Nephron (organoid): ENCODE results near the gene MTX3.

Experiments
- H3K27ac Mint-ChIP-seq, 3 experiments: 2 replicates each; pipeline ENCODE4 v1.8.0; 2020; ENCODE audit warnings: mixed read lengths in 3 of 3, mild to moderate bottlenecking in 2 of 3, moderate library complexity in 1 of 3
- H3K27me3 Mint-ChIP-seq: 2 replicates; pipeline ENCODE4 v1.8.0; 2021; ENCODE audit warnings: low read depth, mild to moderate bottlenecking, moderate library complexity, mixed read lengths
- H3K36me3 Mint-ChIP-seq: 2 replicates; pipeline ENCODE4 v1.8.0; 2020; ENCODE audit warnings: low read depth, mixed read lengths
- H3K4me1 Mint-ChIP-seq: 2 replicates; pipeline ENCODE4 v1.8.0; 2020; ENCODE audit warnings: mixed read lengths
- H3K4me3 Mint-ChIP-seq, 3 experiments: 2 replicates each; pipeline ENCODE4 v1.8.0; 2020; ENCODE audit warnings: mild to moderate bottlenecking in 3 of 3, mixed read lengths in 3 of 3, moderate library complexity in 2 of 3
- H3K9me3 Mint-ChIP-seq: 2 replicates; pipeline ENCODE4 v1.8.0; 2020; ENCODE audit warnings: mixed read lengths
- CTCF ChIP-seq, 3 experiments: fragments of 200-600 bp; sonication (generic); IDR thresholded peaks; one replicate each; pipeline ENCODE4 v1.5.0; 2021; ENCODE audit warnings: antibody characterized with exemption in 3 of 3; ENCODE audit not compliant: unreplicated experiment in 3 of 3

The MTX3 gene

DNA sequence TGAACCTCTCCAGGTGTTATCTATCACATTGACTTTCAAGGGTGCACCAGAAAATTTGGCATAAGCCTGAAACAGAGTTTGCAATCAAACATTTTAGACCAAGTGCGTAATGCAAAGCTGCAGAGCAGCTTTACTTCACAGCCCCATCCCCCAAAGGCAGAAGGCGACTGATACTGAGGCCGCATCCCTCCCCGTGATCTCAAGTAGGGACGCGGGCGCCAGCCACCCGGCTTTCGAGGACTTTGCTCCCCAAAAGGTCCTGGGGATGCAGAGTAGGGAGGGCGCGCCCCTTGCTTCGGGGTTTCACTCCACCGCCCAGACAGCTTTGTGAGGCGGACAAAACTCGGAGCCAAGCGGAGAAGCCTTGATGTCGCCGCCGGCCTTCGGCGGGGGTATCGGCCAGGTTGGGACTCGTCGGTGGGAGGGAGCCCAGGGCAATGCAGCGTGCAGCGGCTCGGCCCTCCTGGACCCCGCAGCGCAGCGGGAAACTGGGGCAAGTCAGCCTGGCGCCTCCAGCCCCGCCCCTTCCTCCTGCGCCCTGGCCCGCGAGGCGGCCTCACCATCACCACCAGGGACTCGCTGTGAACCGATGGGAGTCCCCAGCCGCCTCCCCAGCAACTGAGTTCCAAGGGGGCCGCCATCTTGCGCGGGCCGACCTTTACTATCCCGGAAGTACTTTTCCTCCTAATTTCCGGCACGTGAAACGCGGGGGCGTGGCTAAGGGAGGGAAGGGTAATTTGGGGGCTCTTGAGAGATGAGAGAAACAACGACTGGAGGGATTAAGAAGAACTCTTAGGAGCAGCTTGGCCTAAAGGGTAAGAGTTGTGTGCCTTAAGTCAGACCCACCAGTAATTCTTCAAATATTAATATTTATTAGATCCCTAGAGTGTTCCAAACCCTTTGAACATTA is at the start of gene MTX3:
Gene MTX3 (minus strand): TSS at position 665 of the 910 bp plus-strand sequence. CDS start 24 bp downstream, at position 641.
- H3K4me1 Mint-ChIP-seq: peaks cover 30% of the 10 kb centered on the region
- TF ChIP-seq CTCF (IDR thresholded peaks at IDR 0.05; ENCODE audit: unreplicated experiment in 3 of 3): no peak

DNA sequence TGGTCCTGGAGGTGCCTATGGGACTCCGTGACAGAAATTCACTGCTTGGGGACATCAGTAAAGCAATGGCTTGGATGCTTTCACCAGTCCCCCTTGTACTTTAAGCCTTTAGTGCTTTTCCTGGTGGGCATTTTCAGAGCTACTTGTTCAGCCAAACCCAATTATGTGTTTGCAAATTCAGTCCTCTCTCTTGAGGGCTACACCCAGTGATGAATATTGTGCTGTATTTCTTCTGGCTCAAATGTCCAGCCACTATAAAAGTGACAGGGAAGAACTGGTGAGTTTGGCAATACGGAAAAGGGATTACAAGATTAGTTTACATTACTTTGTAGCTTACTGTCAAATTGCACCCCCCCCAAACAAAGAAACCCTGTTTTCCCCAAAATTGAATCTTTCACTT is 48.6 kb upstream of the MTX3 start:
- TF ChIP-seq CTCF (IDR thresholded peaks at IDR 0.05; ENCODE audit: unreplicated experiment in 3 of 3): no peak
- Mint-ChIP-seq H3K9me3 (no peaks in the 10 kb centered on the region), H3K27me3 (peaks cover 41% of the 10 kb centered on the region)

More for the DNA sequence above, at the start of gene MTX3:
- Mint-ChIP-seq H3K36me3 (peaks cover 26% of the 10 kb centered on the region), H3K27me3 (no peaks in the 10 kb centered on the region), H3K9me3 (no peaks in the 10 kb centered on the region), H3K4me3 (peak within 1 kb of the TSS; percentile 90 to 91 (median 91)), H3K27ac (peak within 1 kb of the TSS; percentile 68 to 93 (median 91))

DNA sequence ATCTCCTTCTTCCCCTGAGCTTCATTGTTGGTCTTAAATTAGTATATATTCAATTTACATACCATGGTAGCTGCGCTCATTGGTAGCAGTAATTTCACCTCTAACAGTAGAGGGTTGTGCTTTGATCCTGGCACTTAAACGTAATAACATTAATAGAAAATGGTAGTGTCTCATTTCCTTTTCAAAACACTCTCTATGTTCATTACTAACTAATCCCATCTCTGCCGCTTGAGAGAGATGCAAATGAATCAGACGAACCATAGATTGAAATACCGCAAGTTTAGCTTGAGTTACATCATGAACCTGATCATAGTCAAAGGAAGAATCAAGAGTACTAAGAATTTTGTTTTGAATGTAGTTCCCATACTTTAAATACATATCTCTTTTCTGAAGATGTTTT is 46.3 kb upstream of the MTX3 start:
- Mint-ChIP-seq H3K27me3 (peaks cover 63% of the 10 kb centered on the region), H3K27ac (no peak overlapping the region), H3K4me1 (peaks cover 13% of the 10 kb centered on the region), H3K36me3 (no peaks in the 10 kb centered on the region), H3K9me3 (no peaks in the 10 kb centered on the region), H3K4me3 (peak overlapping the region in 2 of 3 experiments; percentile 4 to 10)
- no peak for TF ChIP-seq CTCF (IDR thresholded peaks at IDR 0.05; ENCODE audit: unreplicated experiment in 3 of 3)

More for the DNA sequence above, 48.6 kb upstream of the MTX3 start:
- H3K4me3 Mint-ChIP-seq: no peak overlapping the region
- peaks cover 15% of the 10 kb centered on the region for H3K4me1 Mint-ChIP-seq
- H3K27ac Mint-ChIP-seq: no peak overlapping the region
- no peaks in the 10 kb centered on the region for H3K36me3 Mint-ChIP-seq

DNA sequence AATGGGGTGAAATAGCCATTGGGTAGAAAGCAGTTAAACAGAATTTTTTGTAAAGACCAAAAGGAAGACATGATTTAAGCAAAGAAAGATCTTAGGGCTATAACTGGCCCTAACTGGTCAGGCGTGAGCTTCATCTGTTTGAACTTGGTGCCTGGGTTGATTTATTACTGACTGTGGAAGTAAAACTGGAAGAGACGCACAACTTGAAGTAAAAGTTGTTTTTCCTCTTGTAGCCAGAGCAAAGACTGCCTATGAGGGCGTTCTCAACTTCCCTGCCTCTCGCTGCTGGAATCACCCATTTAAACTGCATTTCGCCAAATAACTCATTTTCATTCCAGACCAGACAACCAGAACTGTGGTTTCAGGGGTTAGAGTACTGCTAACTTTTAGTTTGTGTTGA is 45.6 kb upstream of the MTX3 start:
- H3K4me1 Mint-ChIP-seq: peaks cover 5% of the 10 kb centered on the region
- peaks cover 67% of the 10 kb centered on the region for H3K27me3 Mint-ChIP-seq
- H3K4me3 Mint-ChIP-seq: peak overlapping the region; percentile 5 to 37 (median 16)
- H3K27ac Mint-ChIP-seq: no peak overlapping the region
- TF ChIP-seq CTCF (IDR thresholded peaks at IDR 0.05; ENCODE audit: unreplicated experiment in 3 of 3): no peak
- no peaks in the 10 kb centered on the region for H3K36me3 Mint-ChIP-seq
- no peaks in the 10 kb centered on the region for H3K9me3 Mint-ChIP-seq

GRCh38 chr5:80035839-80036238 is 44.8 kb upstream of the MTX3 start:
- Mint-ChIP-seq H3K4me1 (no peaks in the 10 kb centered on the region), H3K27ac (no peak overlapping the region), H3K27me3 (peaks cover 64% of the 10 kb centered on the region), H3K36me3 (no peaks in the 10 kb centered on the region), H3K9me3 (no peaks in the 10 kb centered on the region), H3K4me3 (peak overlapping the region; percentile 66 to 79 (median 78))
- TF ChIP-seq CTCF (IDR thresholded peaks at IDR 0.05; ENCODE audit: unreplicated experiment in 3 of 3): no peak
